ENCODE results near the gene ERAP2.

The ERAP2 gene

GRCh38 chr5:96855031-96855872, 21.0 kb upstream of the ERAP2 start:
- peak; percentile 33 for FAIRE-seq
- no peak for DNase-seq (ENCODE audit: insufficient read length, low spot score)

DNA sequence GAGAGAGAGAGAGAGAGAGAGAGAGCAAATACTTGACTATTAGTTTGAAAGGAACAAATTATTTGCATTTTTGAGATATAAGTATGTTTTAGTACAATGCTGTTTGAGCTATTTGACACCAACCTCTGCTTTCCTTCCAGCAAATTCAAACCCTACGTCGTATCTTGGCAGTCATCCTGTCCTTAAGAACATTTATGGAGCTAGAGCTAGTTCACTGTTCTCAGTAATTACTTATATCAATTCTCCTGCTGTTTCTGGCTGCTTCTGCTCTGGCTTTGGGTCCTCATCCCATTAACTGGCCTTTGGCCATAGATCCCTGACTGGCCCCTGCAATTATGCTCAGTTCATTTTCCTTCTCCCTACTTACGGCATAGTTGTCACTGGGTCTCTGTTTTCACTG, 19.9 kb upstream of the ERAP2 start:
- no peak for DNase-seq (ENCODE audit: insufficient read length, low spot score)
- FAIRE-seq = no peak

More at GRCh38 chr5:96855031-96855872, 21.0 kb upstream of the ERAP2 start:
- TF ChIP-seq POLR2A (IDR thresholded peaks at IDR 0.05; ENCODE audit: low read depth, low read length) = no peak

DNA sequence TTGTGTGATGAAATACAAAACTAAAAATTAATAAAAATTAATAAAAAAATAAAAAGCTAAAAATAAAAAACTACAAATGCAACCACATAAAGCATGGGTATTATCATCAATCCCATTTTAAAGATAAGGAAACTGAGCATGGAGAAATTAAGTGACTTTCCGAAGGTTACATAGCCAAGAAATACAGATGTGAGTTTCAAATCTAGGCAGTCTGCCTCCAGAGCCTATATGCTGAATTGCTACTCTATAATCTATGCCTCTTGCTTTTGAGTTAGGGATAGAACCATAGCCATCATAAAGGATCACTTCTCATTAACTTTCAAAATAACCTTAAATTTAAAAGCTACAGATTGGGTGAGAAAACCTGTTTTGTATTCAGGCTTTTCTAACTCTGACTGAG, 18.8 kb upstream of the ERAP2 start:
- no peak for FAIRE-seq
- TF ChIP-seq POLR2A (IDR thresholded peaks at IDR 0.05; ENCODE audit: low read depth, low read length) = no peak
- no peak for DNase-seq (ENCODE audit: insufficient read length, low spot score)

More for the DNA sequence above, 19.9 kb upstream of the ERAP2 start:
- no peak for TF ChIP-seq POLR2A (IDR thresholded peaks at IDR 0.05; ENCODE audit: low read depth, low read length)

DNA sequence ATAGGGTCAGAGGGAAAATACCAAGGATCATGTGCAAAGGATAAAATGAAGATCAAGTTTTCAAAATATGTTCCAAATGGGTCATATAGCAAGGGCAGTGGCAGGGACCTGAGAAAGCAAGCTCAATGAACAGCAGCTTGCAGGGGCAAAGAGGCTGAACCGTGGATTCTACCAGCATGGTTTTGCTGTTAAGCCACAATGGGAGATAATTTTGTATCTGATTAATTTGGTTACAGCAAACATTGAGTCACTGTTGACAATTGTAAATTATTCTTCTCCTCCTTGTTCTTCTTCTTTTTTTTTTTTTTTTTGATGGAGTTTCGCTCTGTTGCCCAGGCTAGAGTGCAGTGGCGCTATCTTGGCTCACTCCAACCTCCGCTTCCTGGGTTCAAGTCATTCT, 18.4 kb upstream of the ERAP2 start:
- FAIRE-seq = no peak
- no peak for TF ChIP-seq POLR2A (IDR thresholded peaks at IDR 0.05; ENCODE audit: low read depth, low read length)
- no peak for DNase-seq (ENCODE audit: insufficient read length, low spot score)

DNA sequence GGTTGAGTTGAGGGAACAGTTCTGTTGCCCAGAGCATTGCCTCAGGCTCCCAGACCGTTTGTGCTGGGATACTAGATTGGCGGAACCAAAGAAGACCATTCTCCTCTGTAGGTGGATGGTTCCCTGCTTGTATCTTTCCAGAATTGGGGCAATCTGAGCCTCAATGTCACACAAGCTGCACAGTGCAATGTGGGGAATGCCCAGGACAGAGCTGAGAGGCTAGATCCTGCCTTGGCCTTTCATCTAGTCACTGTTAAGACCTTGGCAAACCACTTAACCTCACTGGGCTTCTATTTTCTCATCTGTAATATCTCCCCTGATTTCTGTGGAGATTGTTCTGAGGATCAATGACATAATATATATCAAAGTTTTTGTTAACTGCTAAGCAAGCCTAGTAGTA, 16.9 kb upstream of the ERAP2 start:
- no peak for TF ChIP-seq POLR2A (IDR thresholded peaks at IDR 0.05; ENCODE audit: low read depth, low read length)
- DNase-seq (ENCODE audit: insufficient read length, low spot score) (no peak), FAIRE-seq (no peak)

DNA sequence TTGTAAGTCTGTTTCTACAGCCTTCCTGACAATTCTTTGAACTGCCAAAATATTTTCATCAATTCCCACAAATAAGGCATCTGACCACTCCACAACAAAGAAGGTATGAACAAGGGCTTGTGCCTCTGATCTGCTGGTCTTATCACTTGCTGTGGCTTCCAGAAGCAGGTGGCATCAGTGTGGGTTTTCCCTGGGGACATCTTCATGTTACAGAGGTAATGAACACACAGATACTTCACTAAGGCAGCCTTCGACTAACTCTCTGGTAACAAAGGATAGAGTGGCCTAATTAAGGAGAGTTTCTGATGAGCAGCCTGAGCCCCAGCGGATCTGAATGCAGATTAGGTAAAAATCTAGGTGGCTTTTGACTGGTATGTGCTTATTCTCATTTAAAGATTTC, 15.2 kb upstream of the ERAP2 start:
- TF ChIP-seq POLR2A (IDR thresholded peaks at IDR 0.05; ENCODE audit: low read depth, low read length) = no peak
- DNase-seq (ENCODE audit: insufficient read length, low spot score) (no peak), FAIRE-seq (no peak)

GRCh38 chr5:96863114-96863513, 13.2 kb upstream of the ERAP2 start:
- FAIRE-seq = no peak

DNA sequence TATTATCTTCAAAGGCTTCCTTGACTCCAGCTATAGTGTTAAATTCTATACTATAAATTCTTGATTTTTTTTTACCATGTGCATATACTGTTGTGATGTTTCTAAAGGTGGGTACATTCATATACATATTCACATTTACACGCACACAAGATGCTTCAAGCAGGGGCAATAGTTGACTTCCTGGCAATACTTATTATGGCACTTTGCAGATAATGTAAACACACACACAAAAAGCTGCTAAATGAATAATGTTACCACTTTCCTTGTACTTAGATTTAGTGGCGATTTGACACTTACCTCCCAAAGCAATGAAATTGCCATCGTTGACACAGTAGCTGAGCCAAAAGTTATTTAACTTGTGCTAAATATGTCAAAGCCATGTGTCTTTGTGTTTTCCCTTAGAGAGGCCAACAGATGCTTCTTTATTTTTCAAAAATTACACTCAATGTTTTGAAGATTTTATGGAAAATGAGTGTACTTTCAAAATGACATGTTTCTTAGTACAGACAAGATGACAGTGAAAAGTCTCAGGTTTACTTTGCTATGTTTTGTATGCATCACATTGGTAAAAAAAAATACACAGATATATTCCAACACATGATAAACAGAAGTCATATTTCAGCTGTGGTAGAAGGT, 12.2 kb upstream of the ERAP2 start:
- no peak for FAIRE-seq
- TF ChIP-seq POLR2A (IDR thresholded peaks at IDR 0.05; ENCODE audit: low read depth, low read length) = no peak
- no peak for DNase-seq (ENCODE audit: insufficient read length, low spot score)

More at GRCh38 chr5:96863114-96863513, 13.2 kb upstream of the ERAP2 start:
- DNase-seq (ENCODE audit: insufficient read length, low spot score) = no peak
- no peak for TF ChIP-seq POLR2A (IDR thresholded peaks at IDR 0.05; ENCODE audit: low read depth, low read length)

GRCh38 chr5:96864922-96865530, 11.3 kb upstream of the ERAP2 start:
- no peak for TF ChIP-seq POLR2A (IDR thresholded peaks at IDR 0.05; ENCODE audit: low read depth, low read length)
- FAIRE-seq (no peak), DNase-seq (ENCODE audit: insufficient read length, low spot score) (no peak)

DNA sequence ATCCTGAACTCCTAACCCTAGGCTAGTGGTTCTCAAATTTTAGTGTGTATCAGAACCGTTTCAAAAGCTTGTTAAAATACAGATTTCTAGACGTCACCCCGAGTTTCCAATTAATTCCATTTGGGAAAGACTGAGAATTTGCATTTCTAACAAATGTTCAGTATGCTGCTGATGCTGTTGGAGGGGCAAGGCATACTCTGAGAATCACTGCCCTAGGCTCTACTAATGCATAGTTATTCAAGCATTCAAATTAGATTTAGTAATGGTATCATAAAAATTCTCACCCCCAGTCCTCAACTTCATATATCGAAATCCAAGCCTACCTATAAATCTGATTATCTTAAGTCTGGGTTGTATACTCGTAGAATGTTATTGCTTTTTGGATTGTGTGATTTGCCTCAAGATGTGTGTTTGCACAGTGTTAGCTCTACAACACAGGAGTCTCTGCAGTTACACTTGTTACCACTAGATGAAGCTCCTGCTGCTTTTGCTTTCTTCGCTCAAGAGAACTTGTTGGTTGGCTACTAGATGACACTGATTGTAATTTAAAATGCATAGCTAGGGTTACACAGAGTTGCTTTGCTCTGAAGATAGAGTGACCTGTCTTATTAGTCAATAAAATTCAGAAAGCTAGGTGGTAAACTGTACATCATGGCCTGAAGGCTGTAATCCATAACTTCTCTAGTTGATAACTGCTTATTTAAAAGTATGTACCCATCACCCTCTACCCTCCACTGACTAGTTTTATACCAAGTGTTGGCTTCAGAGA, 7.5 kb upstream of the ERAP2 start:
- DNase-seq (ENCODE audit: insufficient read length, low spot score) = peak; percentile 33
- FAIRE-seq = peak; percentile 86
- TF ChIP-seq POLR2A (IDR thresholded peaks at IDR 0.05; ENCODE audit: low read depth, low read length) = no peak

DNA sequence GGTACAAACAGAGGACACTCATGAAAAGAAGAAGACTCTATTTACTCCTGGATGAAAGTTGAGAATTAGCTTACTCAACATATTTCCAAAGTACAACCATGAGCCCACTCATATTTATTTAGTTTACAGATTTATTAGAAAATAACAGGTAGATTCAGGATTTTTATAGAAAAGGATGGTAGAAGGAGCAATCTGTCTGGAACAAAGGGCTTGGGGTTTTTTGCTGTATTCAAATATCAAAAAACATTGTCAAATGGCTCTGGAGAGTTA, 7.0 kb upstream of the ERAP2 start:
- FAIRE-seq = no peak
- TF ChIP-seq POLR2A (IDR thresholded peaks at IDR 0.05; ENCODE audit: low read depth, low read length) = no peak
- DNase-seq (ENCODE audit: insufficient read length, low spot score) = no peak

- no peak for DNase-seq (ENCODE audit: insufficient read length, low spot score)
- no peak for FAIRE-seq
- no peak for TF ChIP-seq POLR2A (IDR thresholded peaks at IDR 0.05; ENCODE audit: low read depth, low read length)
Observed at GRCh38 chr5:96870094-96871026, 5.9 kb upstream of the ERAP2 start.

DNA sequence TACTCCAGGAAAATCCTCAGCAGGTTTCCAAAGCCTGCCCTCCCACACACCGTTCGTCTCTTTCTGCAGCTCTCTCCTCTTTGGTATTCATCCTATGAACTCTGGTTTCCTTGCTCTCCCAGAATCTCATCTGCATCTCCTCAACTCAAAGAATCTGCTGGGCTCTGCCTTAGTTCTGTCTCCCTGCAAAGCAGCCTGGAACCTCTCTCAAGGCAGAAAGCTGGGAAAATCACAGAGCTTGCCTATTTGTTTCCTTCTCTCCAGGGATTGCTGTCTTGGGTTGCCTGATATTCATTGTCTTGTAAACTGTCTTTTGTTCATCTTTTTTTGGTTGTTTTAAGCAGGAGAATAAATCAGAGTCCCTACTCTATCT, 5.3 kb upstream of the ERAP2 start:
- TF ChIP-seq POLR2A (IDR thresholded peaks at IDR 0.05; ENCODE audit: low read depth, low read length) = no peak
- DNase-seq (ENCODE audit: insufficient read length, low spot score) (no peak), FAIRE-seq (no peak)

Data from H54 (cell line).